HG02970 (cell line): ENCODE data around the gene TLR2.

Experiments
- ATAC-seq: cut with Tn5 transposase; IDR thresholded peaks from one replicate; pipeline ENCODE4 v1.9.1; 2021; ENCODE audit warnings: mild to moderate bottlenecking, moderate library complexity, moderate number of reproducible peaks; ENCODE audit not compliant: unreplicated experiment, low FRiP score

TLR2 gene

DNA sequence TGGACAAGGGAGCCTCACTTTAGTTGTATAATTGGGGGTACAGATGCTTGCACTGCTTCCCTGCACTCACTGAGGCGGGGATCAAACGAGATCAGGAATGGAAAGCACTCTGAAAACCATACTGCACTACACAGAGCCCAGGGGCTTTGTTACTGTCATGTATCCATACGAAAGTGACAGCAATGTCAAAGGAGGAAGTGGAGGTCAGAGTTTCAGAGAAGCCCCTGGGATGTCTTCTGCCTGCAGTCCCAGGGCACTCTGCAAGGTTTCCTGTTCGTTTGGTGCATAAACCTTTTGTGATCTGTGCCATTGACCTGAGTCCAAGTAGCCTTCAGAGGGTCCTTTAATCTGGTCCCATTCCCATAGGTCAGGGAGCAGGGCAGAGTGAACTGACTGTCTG is 44.6 kb downstream of the TLR2 start:
- ATAC-seq, result no peak

DNA sequence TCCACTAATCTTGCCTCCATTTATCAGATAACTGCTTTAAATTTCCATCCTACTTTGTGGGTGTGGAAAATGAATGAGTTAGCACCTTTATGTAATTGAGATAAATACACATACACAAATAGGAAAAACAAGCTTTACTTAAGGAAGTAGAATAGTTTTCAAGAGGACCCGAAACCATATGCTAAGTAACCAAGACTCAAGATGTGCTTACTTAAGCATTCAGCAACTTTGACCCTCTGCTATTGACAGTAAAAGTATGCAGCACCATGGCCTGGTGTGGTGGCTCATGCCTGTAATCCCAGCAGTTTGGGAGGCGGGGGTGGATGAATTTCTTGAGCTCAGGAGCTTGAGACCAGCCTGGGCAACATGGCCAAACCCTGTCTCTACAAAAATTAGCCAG is 45.8 kb downstream of the TLR2 start:
- ATAC-seq, result no peak

DNA sequence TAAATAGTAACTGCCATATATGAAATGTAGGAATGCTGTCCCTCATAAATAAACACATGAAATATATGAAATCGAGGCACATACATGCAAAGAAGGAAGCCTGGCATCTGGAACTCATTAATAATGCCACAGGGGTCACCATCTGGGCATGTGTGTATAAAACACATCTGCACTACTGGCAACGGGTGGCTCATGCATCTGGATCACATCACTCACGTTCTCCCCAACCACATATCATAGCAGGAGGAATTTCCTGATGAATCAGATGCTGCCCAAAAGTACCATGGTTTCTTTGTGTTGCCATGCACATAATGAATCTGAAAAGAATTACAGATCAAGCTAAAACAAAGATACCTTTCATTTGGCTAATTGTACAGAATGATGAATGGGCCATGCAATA is 47.2 kb downstream of the TLR2 start:
- ATAC-seq, result no peak

DNA sequence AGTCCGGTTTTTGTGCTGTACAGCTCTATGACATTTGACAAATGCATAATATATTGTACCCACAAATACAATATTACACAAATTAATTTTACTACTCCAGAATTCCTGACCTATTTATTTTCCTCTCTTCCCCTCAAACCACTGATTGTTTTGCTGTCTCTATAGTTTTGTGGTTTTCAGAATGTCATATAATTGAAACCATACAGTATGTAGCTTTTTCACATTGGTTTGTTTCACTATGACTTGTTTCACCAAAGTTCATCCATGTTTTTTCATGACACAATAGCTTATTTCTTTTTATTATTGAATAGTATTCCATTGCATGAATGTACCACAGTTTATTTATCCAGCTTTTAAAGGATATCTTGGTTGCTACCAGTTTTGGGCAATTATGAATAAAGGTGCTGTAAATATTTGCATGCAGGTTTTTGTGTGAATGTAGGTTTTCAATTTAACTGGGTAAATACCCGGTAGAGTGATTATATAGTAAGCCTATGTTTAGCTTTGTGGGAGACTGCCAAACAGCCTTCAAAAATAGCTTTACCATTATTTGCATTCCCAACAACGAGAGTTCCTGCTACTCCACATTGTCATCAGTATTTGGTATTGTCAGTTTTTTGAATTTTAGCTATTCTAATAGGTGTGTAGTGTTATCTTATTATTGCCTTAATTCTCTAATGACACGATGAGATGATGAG is 49.8 kb downstream of the TLR2 start:
- ATAC-seq, result no peak

DNA sequence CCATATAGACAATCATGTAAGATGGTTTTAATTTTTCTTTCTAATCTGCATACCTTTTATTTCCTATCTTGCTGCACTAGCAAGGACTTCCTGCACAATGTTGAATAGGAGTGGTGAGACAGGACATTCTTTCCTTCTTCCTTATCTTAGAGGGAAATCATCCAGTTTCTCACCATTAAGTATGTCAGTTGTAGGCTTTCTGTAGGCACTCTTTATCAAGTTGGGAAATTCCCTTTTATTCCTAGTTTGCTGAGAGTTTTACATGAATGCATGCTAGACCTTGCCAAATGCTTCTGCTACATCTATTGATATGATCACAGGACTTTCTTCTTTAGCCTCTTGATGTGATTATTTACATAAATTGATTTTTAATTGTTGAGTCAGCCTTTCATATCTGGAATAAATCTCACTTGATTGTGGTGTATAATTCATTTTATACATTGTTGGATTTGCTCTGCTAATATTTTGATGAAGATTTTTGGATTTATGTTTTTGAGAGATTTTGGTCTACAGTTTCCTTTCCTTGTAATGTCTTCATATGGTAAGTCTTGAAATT is 51.9 kb downstream of the TLR2 start:
- no peak for ATAC-seq

DNA sequence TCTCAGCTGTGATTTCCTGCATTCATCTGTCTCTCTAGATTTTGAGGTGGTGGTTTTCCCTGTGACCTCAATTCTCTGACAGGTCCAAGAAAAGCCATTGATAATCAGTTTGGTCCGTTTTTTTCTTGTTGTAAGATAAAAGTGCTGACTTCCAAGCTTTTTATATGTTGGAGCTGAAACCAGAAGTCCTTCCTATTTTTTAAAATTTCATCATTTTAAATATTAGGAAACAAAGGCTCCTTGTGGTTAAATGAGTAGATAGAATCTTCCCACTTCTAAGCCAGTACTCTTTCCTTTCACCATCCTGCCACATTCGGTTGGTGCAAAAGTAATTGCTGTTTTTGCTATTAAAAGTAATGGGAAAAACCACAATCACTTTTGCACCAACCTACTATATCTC is 57.5 kb downstream of the TLR2 start:
- no peak for ATAC-seq

DNA sequence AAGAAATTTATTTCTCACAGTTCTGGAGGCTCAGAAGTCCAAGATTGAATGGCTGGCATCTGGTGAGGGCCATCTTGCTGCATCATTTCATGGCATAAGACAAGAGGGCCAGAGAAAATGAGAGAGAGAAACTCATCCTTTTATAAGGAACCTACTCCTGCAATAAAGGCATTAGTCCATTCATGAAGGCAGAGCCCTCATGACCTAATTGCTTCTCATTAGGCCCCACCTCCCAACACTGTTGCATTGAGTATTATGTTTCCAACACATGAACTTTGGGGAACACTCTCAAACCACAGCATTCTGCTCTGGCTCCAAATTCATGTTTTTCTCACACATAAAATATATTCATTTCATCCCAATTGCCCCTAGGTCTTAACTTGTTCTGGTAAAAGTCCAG is 61.6 kb downstream of the TLR2 start:
- ATAC-seq, result no peak

DNA sequence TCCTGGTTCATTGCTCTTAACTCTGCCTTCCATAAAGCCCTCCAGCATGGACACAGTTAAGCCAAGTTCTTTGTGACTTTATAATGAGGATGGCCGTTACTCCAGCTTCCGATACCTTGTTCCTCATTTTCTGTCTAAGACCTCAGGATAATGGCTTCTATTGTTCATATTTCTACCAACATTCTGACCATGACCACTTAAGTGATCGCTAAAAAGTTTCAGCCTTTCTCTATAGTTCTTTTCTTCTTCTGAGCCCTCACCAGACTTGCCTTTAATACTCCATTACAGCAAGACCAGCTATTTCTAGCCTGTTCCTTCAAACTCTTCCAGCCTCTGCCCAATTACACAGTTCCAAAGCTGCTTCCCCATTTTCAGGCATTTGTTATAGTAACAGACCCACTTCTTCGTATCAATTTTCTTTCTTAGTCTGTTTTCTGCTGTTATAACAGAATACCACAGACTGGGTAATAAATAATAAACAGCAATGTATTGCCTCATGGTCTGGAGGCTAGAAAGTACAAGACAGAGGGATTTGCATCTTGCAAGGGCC is 63.4 kb downstream of the TLR2 start:
- no peak for ATAC-seq

DNA sequence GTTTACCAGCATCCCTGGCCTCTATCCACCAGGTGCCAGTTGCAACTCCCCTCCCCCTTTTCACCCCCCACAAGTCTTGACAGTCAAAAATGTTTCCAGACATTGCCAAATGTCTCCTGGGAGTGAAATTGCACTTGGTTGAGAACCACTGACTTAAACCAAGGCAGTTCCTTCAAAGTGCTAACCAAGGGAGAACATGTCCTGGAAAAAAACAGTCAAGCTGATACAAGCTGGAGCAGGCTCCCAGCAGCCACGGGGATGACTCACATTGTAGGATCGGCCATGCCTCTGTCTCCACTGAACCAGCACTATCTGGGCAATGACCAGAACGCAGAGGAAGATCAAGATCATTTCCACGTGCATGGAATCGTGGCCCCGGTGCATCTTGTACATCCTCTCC is 64.3 kb downstream of the TLR2 start:
- ATAC-seq, result no peak

DNA sequence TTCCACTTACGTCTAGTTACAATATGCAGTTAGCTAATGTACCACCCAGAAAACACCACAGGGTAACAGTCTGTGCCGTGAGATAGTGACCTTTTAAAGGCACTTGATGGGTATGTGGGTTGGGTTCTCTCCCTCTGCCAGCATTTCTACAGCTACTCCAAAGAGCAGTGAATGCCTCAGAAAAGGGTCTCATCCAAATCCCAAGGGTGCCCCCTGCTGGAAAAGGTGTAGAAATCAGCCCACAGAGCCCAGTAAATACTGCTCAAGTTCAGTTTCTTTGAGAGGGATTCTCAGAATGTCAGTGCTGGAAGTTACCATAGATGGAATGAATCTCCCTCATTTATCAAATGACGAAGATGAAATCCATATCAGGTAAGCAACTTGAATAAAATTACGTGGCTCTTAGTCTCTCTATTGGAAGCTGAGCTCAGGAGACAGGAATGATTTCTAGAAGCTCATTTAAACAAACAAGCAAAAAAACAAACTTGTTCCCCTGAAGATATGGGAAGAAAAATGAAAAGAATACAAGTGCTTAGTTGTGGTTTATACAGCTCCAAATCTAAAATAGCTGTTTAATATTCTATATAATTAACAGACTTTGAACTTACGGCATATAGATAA is 66.2 kb downstream of the TLR2 start:
- ATAC-seq, result no peak

DNA sequence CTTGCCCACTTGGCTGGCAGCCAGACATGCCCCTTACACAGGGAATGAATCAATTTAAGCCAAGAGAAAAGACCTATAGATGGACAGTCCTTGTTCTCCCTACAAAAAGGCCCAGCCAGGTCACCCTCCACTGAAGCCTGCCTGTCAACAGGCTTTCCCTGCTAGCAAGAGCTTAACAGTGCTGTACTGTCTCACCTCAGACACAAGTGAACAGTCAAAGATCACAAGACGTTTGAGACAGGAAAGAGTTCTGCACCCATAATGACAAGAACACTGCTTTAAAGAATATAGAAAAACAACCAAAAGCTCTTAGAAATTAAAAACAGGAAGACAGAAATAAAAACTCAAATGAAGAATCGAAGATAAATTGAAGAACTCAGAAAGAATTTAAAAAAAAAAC is 71.1 kb downstream of the TLR2 start:
- ATAC-seq, result no peak
